ENCODE data around the gene TBC1D30.

DNA sequence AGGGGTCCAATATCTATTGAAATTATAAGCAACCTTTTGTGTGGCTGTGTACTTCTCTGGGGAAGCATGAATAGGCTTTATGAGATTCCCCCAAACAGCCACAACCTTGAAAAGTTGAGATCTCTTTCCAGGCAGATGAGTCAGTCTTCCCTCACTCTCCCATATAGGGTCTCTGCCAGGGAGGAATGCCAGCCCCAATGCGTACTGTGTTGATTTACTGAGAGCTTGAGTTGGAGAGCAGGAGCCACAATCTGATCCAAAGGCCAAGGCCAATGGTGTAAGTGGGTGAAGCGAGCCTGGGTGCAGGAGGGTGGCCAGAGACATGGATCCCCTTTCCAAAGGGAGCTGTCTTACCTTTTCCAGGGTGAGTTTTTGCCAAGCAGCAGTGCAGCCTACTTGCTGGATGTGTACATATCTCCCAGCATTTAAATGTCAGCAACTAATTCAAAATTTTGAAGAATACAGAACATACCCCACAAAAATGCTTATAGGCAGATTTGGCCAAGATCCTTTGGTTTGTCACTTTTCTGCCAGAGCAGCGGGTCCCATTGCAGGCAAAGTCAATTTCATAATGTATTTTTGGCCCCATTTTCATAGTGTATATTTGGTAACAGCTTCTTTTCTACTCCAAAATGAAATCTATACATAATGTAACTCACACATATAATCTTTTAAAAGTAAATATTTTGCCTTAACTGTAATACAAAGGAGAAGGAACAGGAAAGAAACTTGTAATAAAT, 88.2 kb downstream of the TBC1D30 start:
- TF ChIP-seq CTCF (conservative IDR thresholded peaks at IDR 0.05; ENCODE audit: low read depth, low read length) (no peak), EZH2 (IDR thresholded peaks at IDR 0.05; ENCODE audit: borderline replicate concordance, low read depth, low read length, poor library complexity, severe bottlenecking) (no peak)
